Uterus (tissue), 4 donors: ENCODE measurements around the gene TRIM8. TPM values are rescaled to one million over a fixed set of nuclear protein-coding genes. Genes with fewer than 3 reads are reported as not detected.

Source experiments
- DNase-seq, 2 donors: peaks; one replicate each; pipeline ENCODE4 v3.0.0-alpha.2; 2019 to 2020
- H3K27ac ChIP-seq, 2 donors: fragments of 200-600 bp; sonication (generic); 1 replicate in 1 of 2; 2 replicates in 1 of 2; pipeline ENCODE4 v1.5.1; 2016 to 2018
- H3K27me3 ChIP-seq, 2 donors: fragments of 200-600 bp; sonication (generic); one replicate each; pipeline ENCODE4 v1.5.1; 2018 to 2019; ENCODE audit warnings: control low read depth in 1 of 2
- H3K36me3 ChIP-seq, 2 donors: fragments of 200-600 bp; sonication (generic); one replicate each; pipeline ENCODE4 v1.5.1; 2019; ENCODE audit warnings: control low read depth in 1 of 2
- H3K4me1 ChIP-seq, 2 donors: fragments of 200-600 bp; sonication (generic); one replicate each; pipeline ENCODE4 v1.5.1; 2018 to 2019; ENCODE audit warnings: control low read depth in 1 of 2
- H3K4me3 ChIP-seq, 2 donors: fragments of 200-600 bp; sonication (generic); 1 replicate in 1 of 2; 2 replicates in 1 of 2; pipeline ENCODE4 v1.5.1; 2018 to 2019; ENCODE audit warnings: mild to moderate bottlenecking in 1 of 2
- H3K9me3 ChIP-seq, 2 donors: fragments of 200-600 bp; sonication (generic); one replicate each; pipeline ENCODE4 v1.5.1; 2019; ENCODE audit warnings: control low read depth in 1 of 2
- CTCF ChIP-seq, 4 experiments: fragments of 200-600 bp in 2 of 4; fragments of 450-650 bp in 2 of 4; sonication (generic) in 2 of 4; IDR thresholded peaks; one replicate each; pipeline ENCODE4 v1.5.1; 2016 to 2019; ENCODE audit warnings: antibody characterized with exemption in 4 of 4, mild to moderate bottlenecking in 2 of 4, moderate library complexity in 1 of 4
- POLR2A ChIP-seq, 2 donors: fragments of 450-650 bp; IDR thresholded peaks; one replicate each; pipeline ENCODE4 v1.6.1; 2016; ENCODE audit warnings: antibody characterized with exemption in 2 of 2, mild to moderate bottlenecking in 1 of 2, moderate library complexity in 1 of 2
- intact Hi-C: fragments of 100-400 bp; cut with DNase I; formaldehyde crosslinking; loops from one replicate; pipeline ENCODE4 v1.15.1; 2023; ENCODE audit warnings: low total_unique reads
- total RNA-seq, 4 donors: library from RNA; depleted of rRNA in 3 of 4; stranded (reverse); fragments of >200 nt in 3 of 4; gene quantifications; one replicate each; pipeline versions ENCODE4 v1.1.0 to v1.2.4, GENCODE V29; 2014 to 2023
- donor health status: DM: yes; HTN: yes; CAD: no.

The TRIM8 gene
- total RNA-seq, 4 donors from 2014 or later, result 71.2 to 119 (median 102) TPM

DNA sequence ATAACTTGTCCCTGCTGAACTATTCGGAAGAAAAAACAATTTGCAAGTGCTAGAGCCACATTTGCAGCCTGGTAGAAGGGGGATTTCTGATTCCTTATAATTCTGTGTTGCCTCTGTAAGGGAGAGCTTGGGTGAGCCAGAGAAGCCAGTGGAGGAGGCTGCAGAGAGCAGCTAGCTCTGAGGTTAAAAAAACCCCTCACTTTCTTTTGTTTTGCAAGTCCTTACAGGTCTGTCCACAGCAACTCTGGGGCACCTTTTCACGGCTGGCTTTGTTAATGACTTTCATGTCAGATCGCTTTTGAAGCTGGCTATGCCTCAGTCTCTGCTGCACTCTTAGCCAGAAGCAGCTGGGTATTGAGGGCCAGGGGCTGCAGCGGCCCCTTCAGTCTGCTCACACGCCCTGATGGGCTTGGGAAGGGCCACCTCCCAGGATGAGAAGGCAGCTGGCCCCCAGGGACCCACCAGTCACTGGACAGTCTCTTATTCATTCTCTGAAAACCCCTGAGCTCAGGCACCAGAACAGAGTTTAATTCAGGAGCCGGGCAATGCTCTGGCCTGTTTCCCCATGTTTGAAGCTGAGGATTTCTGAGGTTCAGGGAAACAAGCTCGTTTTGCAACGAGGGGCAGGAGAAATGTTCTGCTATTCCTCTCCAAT is 30.9 kb downstream of the TRIM8 start:
- Histone ChIP-seq H3K4me3 (no peak overlapping the region), H3K9me3 (no peaks in the 10 kb centered on the region), H3K36me3 (no peaks in the 10 kb centered on the region), H3K27me3 (no peaks in the 10 kb centered on the region), H3K27ac (peak overlapping the region; percentile 67 to 87), H3K4me1 (peaks cover 15 to 26% of the 10 kb centered on the region in 2 donors)
- no peak for TF ChIP-seq CTCF (IDR thresholded peaks at IDR 0.05)
- TF ChIP-seq POLR2A (IDR thresholded peaks at IDR 0.05), result no peak
- intact Hi-C loops, result no loop called here
- no peak for DNase-seq

- Histone ChIP-seq H3K4me3 (no peak overlapping the region), H3K4me1 (peaks cover 15 to 26% of the 10 kb centered on the region in 2 donors), H3K27ac (peak overlapping the region; percentile 67 to 87), H3K9me3 (no peaks in the 10 kb centered on the region), H3K27me3 (no peaks in the 10 kb centered on the region), H3K36me3 (no peaks in the 10 kb centered on the region)
- intact Hi-C loops, result no loop called here
- TF ChIP-seq POLR2A (IDR thresholded peaks at IDR 0.05) (no peak), CTCF (IDR thresholded peaks at IDR 0.05) (no peak)
- DNase-seq, result peak in 1 of 2 donors; percentile 34
These were observed 31.6 kb downstream of the TRIM8 start for GRCh38 chr10:102675666-102676533.

DNA sequence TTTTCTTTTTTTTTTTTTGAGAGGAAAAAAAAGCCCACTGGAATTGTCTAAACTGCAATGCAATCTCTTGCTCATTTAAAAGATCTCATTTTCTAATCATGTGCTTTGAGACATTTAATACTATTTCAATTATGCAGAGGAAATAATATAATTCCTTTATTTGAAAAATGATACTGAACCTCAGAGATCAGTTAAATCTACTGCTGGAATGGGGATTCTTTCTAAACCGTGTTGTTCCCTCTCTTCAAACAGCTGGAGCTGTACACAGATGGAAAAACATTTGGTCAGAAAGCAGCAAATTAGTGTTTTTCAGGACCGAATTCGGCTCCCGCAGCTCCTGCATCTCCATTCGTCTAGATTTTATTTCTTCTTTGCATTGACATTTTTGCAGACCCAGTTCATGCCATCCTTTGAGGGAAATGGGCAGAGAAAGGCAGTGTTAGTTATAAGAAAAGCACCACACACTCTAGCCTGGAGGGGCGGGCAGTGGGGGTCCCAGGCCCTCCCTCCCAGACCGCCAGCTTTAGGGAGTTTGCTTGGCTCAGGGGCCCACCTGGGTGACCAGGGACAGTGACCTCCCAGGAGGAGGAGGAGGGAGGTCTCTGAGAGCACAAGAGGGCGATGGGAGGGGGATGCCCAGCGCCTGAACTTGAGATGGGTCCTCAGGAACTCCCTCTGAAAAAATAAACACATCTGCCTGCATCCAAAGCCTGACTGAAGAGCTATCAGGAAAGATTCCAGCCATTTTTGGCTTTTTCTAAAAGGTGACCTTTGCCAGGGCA is 32.4 kb downstream of the TRIM8 start:
- H3K4me1 ChIP-seq, result peaks cover 15 to 26% of the 10 kb centered on the region in 2 donors
- TF ChIP-seq POLR2A (IDR thresholded peaks at IDR 0.05) (no peak), CTCF (IDR thresholded peaks at IDR 0.05) (no peak)
- DNase-seq, result no peak
- intact Hi-C loops, result no loop called here
- peak overlapping the region; percentile 67 to 87 for H3K27ac ChIP-seq
- H3K9me3 ChIP-seq, result no peaks in the 10 kb centered on the region
- no peaks in the 10 kb centered on the region for H3K27me3 ChIP-seq
- H3K4me3 ChIP-seq, result no peak overlapping the region
- no peaks in the 10 kb centered on the region for H3K36me3 ChIP-seq

DNA sequence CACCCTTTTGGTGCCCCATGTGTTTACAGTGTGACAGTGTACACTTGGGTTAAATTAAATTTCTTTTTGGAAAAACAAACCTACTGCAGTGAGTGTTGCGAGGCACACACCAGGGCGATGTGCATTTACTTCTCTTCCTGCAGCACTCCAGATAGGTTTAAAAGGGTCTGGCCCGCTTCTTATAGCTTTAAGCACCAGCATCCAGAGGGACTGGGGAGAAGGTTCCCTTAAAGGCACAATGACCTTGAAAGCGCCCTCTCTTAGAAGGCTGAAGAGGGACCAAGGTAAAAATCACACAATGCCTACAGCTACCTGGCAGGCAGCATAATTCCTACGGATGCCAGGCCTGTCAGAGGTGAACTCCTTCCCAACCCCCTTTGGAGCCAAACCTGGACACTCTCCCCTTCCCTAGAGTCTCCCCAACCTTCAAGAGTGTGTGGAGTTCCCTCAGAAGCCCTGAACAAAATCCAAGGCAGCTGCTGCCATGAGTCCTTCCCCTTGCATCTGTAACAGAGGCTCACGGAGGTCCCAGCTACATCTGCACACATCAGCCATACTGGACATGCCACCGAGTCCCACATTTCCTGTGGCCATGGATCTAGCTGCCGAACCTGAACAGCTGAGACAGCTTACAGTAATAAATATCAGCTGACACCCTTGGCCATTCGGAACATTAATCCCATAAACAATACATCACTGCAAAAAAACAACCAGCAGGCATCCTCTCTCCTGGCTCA is 33.2 kb downstream of the TRIM8 start:
- H3K9me3 ChIP-seq, result no peaks in the 10 kb centered on the region
- H3K27me3 ChIP-seq, result no peaks in the 10 kb centered on the region
- H3K4me3 ChIP-seq, result no peak overlapping the region
- peak overlapping the region; percentile 67 to 87 for H3K27ac ChIP-seq
- peaks cover 15 to 26% of the 10 kb centered on the region in 2 donors for H3K4me1 ChIP-seq
- no peaks in the 10 kb centered on the region for H3K36me3 ChIP-seq
- DNase-seq, result no peak
- intact Hi-C loops, result no loop called here
- no peak for TF ChIP-seq CTCF (IDR thresholded peaks at IDR 0.05)
- TF ChIP-seq POLR2A (IDR thresholded peaks at IDR 0.05), result no peak
